ENCODE measurements around the gene CCT3. TPM values are rescaled to one million over a fixed set of nuclear protein-coding genes. Genes with fewer than 3 reads are reported as not detected.

CCT3 gene
- total and polyA plus RNA-seq, 2 experiments from 2014 or later = 405 to 618 TPM

DNA sequence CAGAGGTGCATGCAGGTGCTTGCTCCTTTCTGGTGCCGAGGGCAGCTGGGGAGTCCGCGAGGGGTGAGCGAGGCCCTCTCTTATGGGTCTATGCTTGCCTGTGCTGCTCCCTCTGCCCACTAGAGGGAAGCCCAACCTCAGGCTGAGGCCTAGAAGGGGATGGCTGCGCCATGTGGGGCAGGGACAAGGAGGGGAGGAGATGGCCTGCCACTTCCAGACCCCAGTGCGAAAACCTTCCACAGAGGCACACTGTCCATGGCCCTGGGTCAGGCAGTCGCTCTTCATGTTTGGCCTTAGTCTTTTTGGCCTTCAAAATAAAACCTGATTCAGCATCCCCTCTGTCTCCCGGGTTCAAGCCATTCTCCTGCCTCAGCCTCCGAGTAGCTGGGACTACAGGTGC, 44.9 kb upstream of the CCT3 start:
- Histone ChIP-seq H4K20me1 (replicated peaks; ENCODE audit: insufficient read depth) (no peaks in the 10 kb centered on the region), H3K9me2 (ENCODE audit: insufficient read depth) (no peaks in the 10 kb centered on the region), H3K27me3 (ENCODE audit: insufficient read depth) (peaks cover 24% of the 10 kb centered on the region), H3K4me2 (no peak overlapping the region), H3K27ac (ENCODE audit: low read depth) (no peak overlapping the region), H3K36me3 (ENCODE audit: insufficient read depth) (no peaks in the 10 kb centered on the region), H3K4me3 (no peak overlapping the region), H3K4me1 (ENCODE audit: insufficient read depth) (peaks cover 13% of the 10 kb centered on the region), H3F3A (replicated peaks; ENCODE audit: low read depth) (peaks cover 16% of the 10 kb centered on the region), H3K79me2 (replicated peaks; ENCODE audit: insufficient read depth) (no peaks in the 10 kb centered on the region), H2AFZ (peak overlapping the region; percentile 63; the same call in 1 of the 2 replicates)
- DNase-seq (ENCODE audit: low spot score) (peak; percentile 94), ATAC-seq (peak; percentile 95)
- Mint-ChIP-seq H3K27me3 (ENCODE audit: insufficient read depth, low read depth, poor library complexity) (peaks cover 39% of the 10 kb centered on the region), H3K4me3 (no peak overlapping the region), H3K27ac (no peak overlapping the region), H3K9me3 (no peaks in the 10 kb centered on the region), H3K36me3 (ENCODE audit: low read depth) (no peaks in the 10 kb centered on the region), H3K4me1 (peaks cover 16% of the 10 kb centered on the region)
- TF ChIP-seq CREB1 (CRISPR knock-in tag; IDR thresholded peaks at IDR 0.05; ENCODE audit: low read depth) (no peak), EZH2phosphoT487 (IDR thresholded peaks at IDR 0.05; ENCODE audit: unreplicated experiment) (no peak)
- TF ChIP-seq, protein P1, sequence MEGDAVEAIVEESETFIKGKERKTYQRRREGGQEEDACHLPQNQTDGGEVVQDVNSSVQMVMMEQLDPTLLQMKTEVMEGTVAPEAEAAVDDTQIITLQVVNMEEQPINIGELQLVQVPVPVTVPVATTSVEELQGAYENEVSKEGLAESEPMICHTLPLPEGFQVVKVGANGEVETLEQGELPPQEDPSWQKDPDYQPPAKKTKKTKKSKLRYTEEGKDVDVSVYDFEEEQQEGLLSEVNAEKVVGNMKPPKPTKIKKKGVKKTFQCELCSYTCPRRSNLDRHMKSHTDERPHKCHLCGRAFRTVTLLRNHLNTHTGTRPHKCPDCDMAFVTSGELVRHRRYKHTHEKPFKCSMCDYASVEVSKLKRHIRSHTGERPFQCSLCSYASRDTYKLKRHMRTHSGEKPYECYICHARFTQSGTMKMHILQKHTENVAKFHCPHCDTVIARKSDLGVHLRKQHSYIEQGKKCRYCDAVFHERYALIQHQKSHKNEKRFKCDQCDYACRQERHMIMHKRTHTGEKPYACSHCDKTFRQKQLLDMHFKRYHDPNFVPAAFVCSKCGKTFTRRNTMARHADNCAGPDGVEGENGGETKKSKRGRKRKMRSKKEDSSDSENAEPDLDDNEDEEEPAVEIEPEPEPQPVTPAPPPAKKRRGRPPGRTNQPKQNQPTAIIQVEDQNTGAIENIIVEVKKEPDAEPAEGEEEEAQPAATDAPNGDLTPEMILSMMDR (conservative IDR thresholded peaks at IDR 0.05; ENCODE audit: low read depth in 2 of 2) = peak; percentile 84 to 99

DNA sequence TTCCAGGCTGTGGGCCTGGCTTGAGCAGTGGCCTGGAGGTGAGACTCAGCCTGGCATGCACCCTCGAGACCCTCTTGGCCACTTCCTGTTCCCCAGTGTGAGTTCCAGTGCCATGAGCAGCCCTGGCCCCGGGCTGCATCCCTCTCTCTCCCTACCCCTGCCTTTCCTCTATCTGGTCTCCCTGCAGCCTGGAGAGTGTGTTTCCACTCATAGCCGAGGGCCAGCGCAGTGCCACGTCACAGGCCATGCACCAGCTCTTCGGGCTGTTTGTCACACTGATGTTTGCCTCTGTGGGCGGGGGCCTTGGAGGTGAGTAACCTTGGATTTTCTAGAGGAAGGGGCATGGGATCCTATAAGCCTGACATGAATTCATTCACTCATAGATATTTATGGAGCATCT, 44.5 kb upstream of the CCT3 start:
- no peak overlapping the region for H3K4me3 Mint-ChIP-seq
- no peak overlapping the region for H3K27ac Mint-ChIP-seq
- Histone ChIP-seq H3K79me2 (replicated peaks; ENCODE audit: insufficient read depth) (no peaks in the 10 kb centered on the region), H3F3A (replicated peaks; ENCODE audit: low read depth) (peaks cover 13% of the 10 kb centered on the region; the same call in 1 of the 2 replicates), H4K20me1 (replicated peaks; ENCODE audit: insufficient read depth) (no peaks in the 10 kb centered on the region), H3K27ac (ENCODE audit: low read depth) (no peak overlapping the region), H3K4me2 (no peak overlapping the region), H3K27me3 (ENCODE audit: insufficient read depth) (peaks cover 19% of the 10 kb centered on the region), H3K4me1 (ENCODE audit: insufficient read depth) (peaks cover 9% of the 10 kb centered on the region), H2AFZ (no peak overlapping the region), H3K9me2 (ENCODE audit: insufficient read depth) (no peaks in the 10 kb centered on the region), H3K4me3 (no peak overlapping the region), H3K36me3 (ENCODE audit: insufficient read depth) (no peaks in the 10 kb centered on the region)
- ATAC-seq (no peak), DNase-seq (ENCODE audit: low spot score) (no peak)
- peaks cover 14% of the 10 kb centered on the region for H3K4me1 Mint-ChIP-seq
- peaks cover 36% of the 10 kb centered on the region for H3K27me3 Mint-ChIP-seq (ENCODE audit: insufficient read depth, low read depth, poor library complexity)
- H3K36me3 Mint-ChIP-seq (ENCODE audit: low read depth) = no peaks in the 10 kb centered on the region
- no peaks in the 10 kb centered on the region for H3K9me3 Mint-ChIP-seq
- TF ChIP-seq, protein P2, sequence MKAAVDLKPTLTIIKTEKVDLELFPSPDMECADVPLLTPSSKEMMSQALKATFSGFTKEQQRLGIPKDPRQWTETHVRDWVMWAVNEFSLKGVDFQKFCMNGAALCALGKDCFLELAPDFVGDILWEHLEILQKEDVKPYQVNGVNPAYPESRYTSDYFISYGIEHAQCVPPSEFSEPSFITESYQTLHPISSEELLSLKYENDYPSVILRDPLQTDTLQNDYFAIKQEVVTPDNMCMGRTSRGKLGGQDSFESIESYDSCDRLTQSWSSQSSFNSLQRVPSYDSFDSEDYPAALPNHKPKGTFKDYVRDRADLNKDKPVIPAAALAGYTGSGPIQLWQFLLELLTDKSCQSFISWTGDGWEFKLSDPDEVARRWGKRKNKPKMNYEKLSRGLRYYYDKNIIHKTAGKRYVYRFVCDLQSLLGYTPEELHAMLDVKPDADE (IDR thresholded peaks at IDR 0.05) = no peak
- TF ChIP-seq ZNF331 (CRISPR knock-in tag; IDR thresholded peaks at IDR 0.05; ENCODE audit: low read depth) (no peak), REST (IDR thresholded peaks at IDR 0.05; ENCODE audit: unreplicated experiment) (no peak)
- TF ChIP-seq, protein P3, sequence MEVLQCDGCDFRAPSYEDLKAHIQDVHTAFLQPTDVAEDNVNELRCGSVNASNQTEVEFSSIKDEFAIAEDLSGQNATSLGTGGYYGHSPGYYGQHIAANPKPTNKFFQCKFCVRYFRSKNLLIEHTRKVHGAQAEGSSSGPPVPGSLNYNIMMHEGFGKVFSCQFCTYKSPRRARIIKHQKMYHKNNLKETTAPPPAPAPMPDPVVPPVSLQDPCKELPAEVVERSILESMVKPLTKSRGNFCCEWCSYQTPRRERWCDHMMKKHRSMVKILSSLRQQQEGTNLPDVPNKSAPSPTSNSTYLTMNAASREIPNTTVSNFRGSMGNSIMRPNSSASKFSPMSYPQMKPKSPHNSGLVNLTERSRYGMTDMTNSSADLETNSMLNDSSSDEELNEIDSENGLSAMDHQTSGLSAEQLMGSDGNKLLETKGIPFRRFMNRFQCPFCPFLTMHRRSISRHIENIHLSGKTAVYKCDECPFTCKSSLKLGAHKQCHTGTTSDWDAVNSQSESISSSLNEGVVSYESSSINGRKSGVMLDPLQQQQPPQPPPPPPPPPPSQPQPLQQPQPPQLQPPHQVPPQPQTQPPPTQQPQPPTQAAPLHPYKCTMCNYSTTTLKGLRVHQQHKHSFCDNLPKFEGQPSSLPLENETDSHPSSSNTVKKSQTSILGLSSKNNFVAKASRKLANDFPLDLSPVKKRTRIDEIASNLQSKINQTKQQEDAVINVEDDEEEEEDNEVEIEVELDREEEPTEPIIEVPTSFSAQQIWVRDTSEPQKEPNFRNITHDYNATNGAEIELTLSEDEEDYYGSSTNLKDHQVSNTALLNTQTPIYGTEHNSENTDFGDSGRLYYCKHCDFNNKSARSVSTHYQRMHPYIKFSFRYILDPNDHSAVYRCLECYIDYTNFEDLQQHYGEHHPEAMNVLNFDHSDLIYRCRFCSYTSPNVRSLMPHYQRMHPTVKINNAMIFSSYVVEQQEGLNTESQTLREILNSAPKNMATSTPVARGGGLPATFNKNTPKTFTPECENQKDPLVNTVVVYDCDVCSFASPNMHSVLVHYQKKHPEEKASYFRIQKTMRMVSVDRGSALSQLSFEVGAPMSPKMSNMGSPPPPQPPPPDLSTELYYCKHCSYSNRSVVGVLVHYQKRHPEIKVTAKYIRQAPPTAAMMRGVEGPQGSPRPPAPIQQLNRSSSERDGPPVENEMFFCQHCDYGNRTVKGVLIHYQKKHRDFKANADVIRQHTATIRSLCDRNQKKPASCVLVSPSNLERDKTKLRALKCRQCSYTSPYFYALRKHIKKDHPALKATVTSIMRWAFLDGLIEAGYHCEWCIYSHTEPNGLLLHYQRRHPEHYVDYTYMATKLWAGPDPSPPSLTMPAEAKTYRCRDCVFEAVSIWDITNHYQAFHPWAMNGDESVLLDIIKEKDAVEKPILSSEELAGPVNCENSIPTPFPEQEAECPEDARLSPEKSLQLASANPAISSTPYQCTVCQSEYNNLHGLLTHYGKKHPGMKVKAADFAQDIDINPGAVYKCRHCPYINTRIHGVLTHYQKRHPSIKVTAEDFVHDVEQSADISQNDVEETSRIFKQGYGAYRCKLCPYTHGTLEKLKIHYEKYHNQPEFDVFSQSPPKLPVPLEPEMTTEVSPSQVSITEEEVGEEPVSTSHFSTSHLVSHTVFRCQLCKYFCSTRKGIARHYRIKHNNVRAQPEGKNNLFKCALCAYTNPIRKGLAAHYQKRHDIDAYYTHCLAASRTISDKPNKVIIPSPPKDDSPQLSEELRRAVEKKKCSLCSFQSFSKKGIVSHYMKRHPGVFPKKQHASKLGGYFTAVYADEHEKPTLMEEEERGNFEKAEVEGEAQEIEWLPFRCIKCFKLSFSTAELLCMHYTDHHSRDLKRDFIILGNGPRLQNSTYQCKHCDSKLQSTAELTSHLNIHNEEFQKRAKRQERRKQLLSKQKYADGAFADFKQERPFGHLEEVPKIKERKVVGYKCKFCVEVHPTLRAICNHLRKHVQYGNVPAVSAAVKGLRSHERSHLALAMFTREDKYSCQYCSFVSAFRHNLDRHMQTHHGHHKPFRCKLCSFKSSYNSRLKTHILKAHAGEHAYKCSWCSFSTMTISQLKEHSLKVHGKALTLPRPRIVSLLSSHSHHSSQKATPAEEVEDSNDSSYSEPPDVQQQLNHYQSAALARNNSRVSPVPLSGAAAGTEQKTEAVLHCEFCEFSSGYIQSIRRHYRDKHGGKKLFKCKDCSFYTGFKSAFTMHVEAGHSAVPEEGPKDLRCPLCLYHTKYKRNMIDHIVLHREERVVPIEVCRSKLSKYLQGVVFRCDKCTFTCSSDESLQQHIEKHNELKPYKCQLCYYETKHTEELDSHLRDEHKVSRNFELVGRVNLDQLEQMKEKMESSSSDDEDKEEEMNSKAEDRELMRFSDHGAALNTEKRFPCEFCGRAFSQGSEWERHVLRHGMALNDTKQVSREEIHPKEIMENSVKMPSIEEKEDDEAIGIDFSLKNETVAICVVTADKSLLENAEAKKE (CRISPR knock-in tag; IDR thresholded peaks at IDR 0.05) = no peak

Data from GM23338 (cell line).